Ascending aorta (tissue), 2 donors: ENCODE measurements around the gene TMEM19. TPM values are rescaled to one million over a fixed set of nuclear protein-coding genes. Genes with fewer than 3 reads are reported as not detected.

Source experiments
- DNase-seq, 2 donors: peaks; one replicate each; pipeline ENCODE4 v3.0.0-alpha.2; 2019; ENCODE audit warnings: low spot score in 2 of 2
- H3K27ac ChIP-seq, 2 donors: fragments of 200-600 bp; sonication (generic); one replicate each; pipeline ENCODE4 v1.5.1; 2016 to 2017; ENCODE audit warnings: mild to moderate bottlenecking in 1 of 2
- H3K27me3 ChIP-seq: fragments of 200-600 bp; sonication (generic); one replicate; pipeline ENCODE4 v1.5.1; 2017
- H3K36me3 ChIP-seq, 2 donors: fragments of 200-600 bp; sonication (generic); one replicate each; pipeline ENCODE4 v1.5.1; 2016
- H3K4me1 ChIP-seq, 2 donors: fragments of 200-600 bp; sonication (generic); one replicate each; pipeline ENCODE4 v1.5.1; 2016 to 2017; ENCODE audit warnings: mild to moderate bottlenecking in 1 of 2
- H3K4me3 ChIP-seq, 2 donors: fragments of 200-600 bp; sonication (generic); one replicate each; pipeline ENCODE4 v1.5.1; 2016 to 2017; ENCODE audit warnings: mild to moderate bottlenecking in 1 of 2
- H3K9me3 ChIP-seq, 2 donors: fragments of 200-600 bp; sonication (generic); one replicate each; pipeline ENCODE4 v1.5.1; 2016
- intact Hi-C: fragments of 100-400 bp; cut with DNase I; formaldehyde crosslinking; loops from one replicate; pipeline ENCODE4 v1.15.1; 2023
- total RNA-seq: library from RNA; depleted of rRNA; stranded (reverse); fragments of >200 nt; gene quantifications from one replicate; pipeline ENCODE4 v1.1.0, GENCODE V29; 2016
- TF ChIP-seq, protein P1 (sequence below), 3 experiments: fragments of 200-600 bp in 2 of 3; fragments of 450-650 bp in 1 of 3; sonication (generic) in 2 of 3; IDR thresholded peaks; one replicate each; pipeline ENCODE4 v1.5.1; 2016 to 2019; ENCODE audit warnings: antibody characterized with exemption in 3 of 3, mild to moderate bottlenecking in 1 of 3, moderate library complexity in 1 of 3

TMEM19 gene
- total RNA-seq, 1 donor from 2014 or later: 14.5 TPM

DNA sequence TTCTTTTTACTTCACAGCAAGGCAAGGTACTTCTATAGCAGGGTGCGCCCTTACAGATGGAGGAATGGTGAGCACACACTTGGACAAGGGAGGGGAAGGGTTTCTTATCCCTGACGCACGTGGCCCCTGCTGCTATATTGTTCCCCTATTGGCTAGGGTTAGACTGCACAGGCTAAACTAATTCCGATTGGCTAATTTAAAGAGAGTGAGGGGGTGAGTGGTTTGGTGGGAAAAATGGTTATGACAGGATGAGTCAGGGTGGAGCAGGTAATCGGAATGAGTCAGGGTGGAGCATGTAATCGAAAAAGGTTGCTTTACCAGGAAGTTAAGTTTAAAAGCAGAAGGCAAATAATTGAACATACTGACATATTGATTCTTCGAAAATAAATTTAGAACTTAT lies 45.1 kb downstream of the TMEM19 start:
- intact Hi-C loops: no loop called here
- Histone ChIP-seq H3K9me3 (no peaks in the 10 kb centered on the region), H3K27ac (no peak overlapping the region), H3K27me3 (no peaks in the 10 kb centered on the region), H3K4me3 (no peak overlapping the region), H3K4me1 (no peaks in the 10 kb centered on the region), H3K36me3 (no peaks in the 10 kb centered on the region)
- TF ChIP-seq, protein P1, sequence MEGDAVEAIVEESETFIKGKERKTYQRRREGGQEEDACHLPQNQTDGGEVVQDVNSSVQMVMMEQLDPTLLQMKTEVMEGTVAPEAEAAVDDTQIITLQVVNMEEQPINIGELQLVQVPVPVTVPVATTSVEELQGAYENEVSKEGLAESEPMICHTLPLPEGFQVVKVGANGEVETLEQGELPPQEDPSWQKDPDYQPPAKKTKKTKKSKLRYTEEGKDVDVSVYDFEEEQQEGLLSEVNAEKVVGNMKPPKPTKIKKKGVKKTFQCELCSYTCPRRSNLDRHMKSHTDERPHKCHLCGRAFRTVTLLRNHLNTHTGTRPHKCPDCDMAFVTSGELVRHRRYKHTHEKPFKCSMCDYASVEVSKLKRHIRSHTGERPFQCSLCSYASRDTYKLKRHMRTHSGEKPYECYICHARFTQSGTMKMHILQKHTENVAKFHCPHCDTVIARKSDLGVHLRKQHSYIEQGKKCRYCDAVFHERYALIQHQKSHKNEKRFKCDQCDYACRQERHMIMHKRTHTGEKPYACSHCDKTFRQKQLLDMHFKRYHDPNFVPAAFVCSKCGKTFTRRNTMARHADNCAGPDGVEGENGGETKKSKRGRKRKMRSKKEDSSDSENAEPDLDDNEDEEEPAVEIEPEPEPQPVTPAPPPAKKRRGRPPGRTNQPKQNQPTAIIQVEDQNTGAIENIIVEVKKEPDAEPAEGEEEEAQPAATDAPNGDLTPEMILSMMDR (IDR thresholded peaks at IDR 0.05): no peak
- DNase-seq: no peak

DNA sequence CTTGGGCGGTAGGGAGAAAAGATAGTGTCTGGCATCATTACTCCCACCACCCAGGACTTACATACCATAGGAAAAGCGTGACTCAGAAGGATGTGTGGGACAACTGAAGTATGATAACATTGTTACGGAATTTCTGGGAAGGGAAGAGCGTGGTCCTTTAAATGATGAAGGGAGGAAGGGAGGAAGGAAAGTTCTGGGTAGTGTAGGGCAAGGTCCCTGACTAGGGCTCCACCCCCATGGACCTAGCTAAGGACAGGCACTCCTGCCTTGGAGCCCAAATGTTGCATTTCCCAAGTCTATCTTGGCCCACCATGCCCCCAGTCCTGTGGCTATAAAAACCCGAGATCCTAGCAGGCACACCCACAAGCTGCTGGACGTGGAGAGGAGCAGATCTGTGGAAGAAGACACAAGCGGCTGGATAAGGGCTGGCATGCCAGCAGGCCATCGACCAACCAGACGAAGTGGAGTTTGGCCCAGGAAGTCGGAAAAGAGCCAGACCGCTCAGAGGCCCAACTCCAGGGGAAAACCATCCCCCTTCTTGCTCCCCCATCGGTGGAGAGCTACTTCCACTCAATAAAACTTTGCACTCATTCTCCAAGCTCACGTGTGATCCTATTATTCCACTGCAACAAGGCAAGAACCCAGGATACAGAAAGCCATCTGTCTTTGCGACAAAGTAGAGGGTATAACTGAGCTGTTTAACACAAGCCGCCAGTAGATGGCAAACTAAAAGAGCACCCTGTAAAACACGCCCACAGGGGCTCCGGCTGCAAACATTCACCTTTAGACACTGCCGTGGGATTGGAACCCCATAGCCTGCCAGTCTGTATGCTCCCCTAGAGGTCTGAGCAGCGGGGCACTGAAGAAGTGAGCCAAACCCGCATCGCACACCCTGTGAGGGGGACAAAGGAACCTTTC lies 45.8 kb downstream of the TMEM19 start:
- DNase-seq: no peak

DNA sequence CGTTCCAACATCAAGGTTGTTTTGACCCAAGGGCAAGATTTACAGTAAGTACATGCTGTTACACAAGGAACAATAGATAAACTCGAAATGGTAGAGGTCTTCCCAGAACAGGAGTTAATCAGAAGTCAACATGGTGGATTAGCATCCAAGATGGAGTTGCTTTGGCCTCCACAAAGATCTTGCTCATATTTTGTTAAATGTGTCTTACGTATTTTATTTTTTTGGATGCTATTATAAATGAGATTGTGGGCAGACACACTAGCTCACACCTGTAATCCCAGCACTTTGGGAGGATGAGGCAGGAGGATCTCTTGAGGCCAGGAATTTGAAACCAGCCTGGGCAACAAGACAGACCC lies 46.5 kb downstream of the TMEM19 start:
- no peak overlapping the region for H3K27ac ChIP-seq
- intact Hi-C loops: no loop called here
- TF ChIP-seq, protein P1 (IDR thresholded peaks at IDR 0.05): no peak

More for the DNA sequence above, 45.8 kb downstream of the TMEM19 start:
- Histone ChIP-seq H3K4me1 (no peaks in the 10 kb centered on the region), H3K27ac (no peak overlapping the region), H3K27me3 (no peaks in the 10 kb centered on the region), H3K36me3 (no peaks in the 10 kb centered on the region), H3K9me3 (no peaks in the 10 kb centered on the region), H3K4me3 (no peak overlapping the region)
- TF ChIP-seq, protein P1 (IDR thresholded peaks at IDR 0.05): no peak
- intact Hi-C loops: no loop called here

DNA sequence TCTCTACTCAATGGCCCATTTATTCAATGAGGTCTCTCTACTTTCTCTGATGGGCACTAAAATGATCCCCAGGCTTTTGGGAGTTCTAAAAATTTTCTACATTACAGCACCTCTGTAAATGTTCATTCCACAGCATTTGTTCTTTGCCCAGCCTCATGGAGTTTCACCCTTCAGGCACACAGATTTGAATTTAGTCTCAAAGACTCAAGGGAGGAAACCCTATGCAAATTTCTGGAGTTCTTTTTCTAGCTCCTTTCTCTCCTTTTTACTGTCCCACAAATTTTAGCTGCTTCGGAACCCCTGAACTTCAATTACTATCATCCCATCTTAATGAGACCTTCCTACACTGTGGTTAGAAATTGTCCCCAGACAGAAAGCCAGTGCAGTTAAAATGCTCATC lies 51.3 kb downstream of the TMEM19 start:
- H3K9me3 ChIP-seq: no peaks in the 10 kb centered on the region
- no peaks in the 10 kb centered on the region for H3K36me3 ChIP-seq
- no peaks in the 10 kb centered on the region for H3K27me3 ChIP-seq
- DNase-seq: no peak
- H3K4me3 ChIP-seq: no peak overlapping the region
- no peak overlapping the region for H3K27ac ChIP-seq
- intact Hi-C loops: no loop called here
- no peaks in the 10 kb centered on the region for H3K4me1 ChIP-seq
- TF ChIP-seq, protein P1 (IDR thresholded peaks at IDR 0.05): no peak

More for the DNA sequence above, 46.5 kb downstream of the TMEM19 start:
- DNase-seq: no peak
- Histone ChIP-seq H3K9me3 (no peaks in the 10 kb centered on the region), H3K4me3 (no peak overlapping the region), H3K27me3 (no peaks in the 10 kb centered on the region), H3K36me3 (no peaks in the 10 kb centered on the region), H3K4me1 (no peaks in the 10 kb centered on the region)

DNA sequence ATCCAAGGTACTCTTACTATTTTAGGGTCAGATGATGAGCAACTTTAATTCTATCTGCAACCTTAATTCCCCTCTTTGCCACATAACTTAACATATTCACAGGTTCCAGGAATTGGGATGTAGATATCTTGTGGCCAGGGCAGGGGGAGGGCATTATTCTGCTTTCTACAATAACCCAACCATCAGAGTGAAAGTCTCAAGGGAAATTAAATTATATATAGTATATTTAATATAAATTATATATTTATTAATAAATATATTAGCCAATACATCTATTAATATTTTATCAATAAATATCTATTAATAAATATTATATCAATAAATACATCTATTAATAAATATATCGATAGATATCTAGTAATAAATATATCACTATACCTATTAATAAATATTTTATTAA lies 57.1 kb downstream of the TMEM19 start:
- Histone ChIP-seq H3K4me1 (no peaks in the 10 kb centered on the region), H3K27ac (no peak overlapping the region), H3K36me3 (no peaks in the 10 kb centered on the region), H3K27me3 (no peaks in the 10 kb centered on the region), H3K4me3 (no peak overlapping the region), H3K9me3 (no peaks in the 10 kb centered on the region)
- intact Hi-C loops: loop anchor here (10.0 kb wide), 2 partner anchors 108 to 528 kb away; no protein-coding TSS in a partner anchor
- DNase-seq: no peak
- TF ChIP-seq, protein P1 (IDR thresholded peaks at IDR 0.05): no peak
